DMS 273 (cell line): ENCODE results near the gene MYH7B.
A peak's percentile ranks its signal among the peaks of the same experiment; 100 is the strongest.

Experiments used
- DNase-seq: peaks from one replicate; lab custom pipeline; 2025; ENCODE audit not compliant: unreplicated experiment; lab: John Stamatoyannopoulos, UW

MYH7B gene

GRCh38 chr20:34955231-34956040 lies at the start of gene MYH7B, which contains the start of gene GSS:
Gene MYH7B (plus strand): TSS chr20:34955868. CDS start chr20:34978006, 22,138 bp downstream.
Gene GSS (minus strand): TSS chr20:34955806. CDS start chr20:34951852, 3,954 bp downstream.
- peak; percentile 99 for DNase-seq

GRCh38 chr20:34907616-34908469 lies 47.8 kb upstream of the MYH7B start:
- peak; percentile 75 for DNase-seq

DNA sequence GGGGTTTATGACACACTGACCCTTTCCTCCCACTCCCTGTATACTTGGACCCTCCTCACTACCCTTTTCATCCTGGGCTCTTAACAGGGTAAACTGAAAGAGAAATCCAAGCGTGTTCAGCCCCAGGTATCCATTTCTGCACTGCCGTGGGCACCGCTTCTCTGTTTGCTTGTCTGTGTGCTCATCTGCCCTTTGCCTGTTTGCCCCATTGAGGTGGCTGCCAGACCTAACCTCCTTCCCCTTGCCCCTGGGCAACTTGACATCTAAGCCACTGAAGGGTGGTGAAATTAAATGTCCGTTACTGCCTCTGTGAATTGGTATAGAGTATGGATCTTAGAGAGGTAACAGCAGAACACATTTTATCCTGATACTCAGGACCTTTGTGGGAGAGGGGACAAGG lies 40.5 kb upstream of the MYH7B start:
- DNase-seq: no peak

GRCh38 chr20:34915749-34916455 lies 39.8 kb upstream of the MYH7B start:
- no peak for DNase-seq

- DNase-seq: no peak
Measured at GRCh38 chr20:34916774-34917354, 38.8 kb upstream of the MYH7B start.

DNA sequence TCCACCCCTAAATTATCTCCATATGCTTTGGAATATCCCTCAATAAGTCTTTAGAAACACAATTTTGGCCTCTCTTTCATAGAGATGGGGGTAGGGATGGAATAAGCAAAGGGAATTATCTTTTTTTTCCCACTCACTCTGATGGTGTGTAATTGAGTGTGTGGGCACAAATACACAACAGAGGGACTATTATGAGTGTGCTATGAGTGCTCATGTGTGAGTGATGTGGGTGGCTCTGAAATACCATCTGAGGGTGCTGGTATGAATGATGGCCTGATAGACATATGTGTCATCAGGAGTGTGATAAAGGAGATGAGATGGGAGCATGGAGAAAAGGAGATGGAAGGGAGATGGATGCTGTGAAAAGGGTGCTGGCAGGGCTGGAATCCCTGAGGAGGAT lies 35.6 kb upstream of the MYH7B start:
- DNase-seq: no peak

- DNase-seq: no peak
Measured at GRCh38 chr20:34921436-34921835, 34.2 kb upstream of the MYH7B start.

GRCh38 chr20:34922654-34923381 lies 32.9 kb upstream of the MYH7B start:
- DNase-seq: no peak

DNA sequence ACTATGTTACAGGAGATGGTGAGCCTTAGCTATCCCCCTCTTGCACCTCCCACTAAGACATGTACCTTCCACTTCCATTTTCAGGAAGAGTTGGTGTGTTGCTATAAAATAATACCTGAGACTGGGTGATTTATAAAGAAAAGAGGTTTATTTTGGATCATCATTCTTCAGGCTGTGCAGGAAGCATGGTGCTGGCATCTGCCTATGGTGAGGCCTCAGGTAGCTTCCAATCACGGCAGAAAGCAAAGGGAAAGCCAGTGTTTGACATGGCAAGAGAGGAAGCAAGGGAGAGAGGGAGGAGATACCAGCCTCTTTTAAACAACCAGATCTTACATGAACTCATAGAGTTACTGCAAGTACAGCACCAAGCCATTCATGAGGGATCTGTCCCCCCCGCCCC lies 32.3 kb upstream of the MYH7B start:
- DNase-seq: no peak

GRCh38 chr20:34925341-34925740 lies 30.3 kb upstream of the MYH7B start:
- no peak for DNase-seq

GRCh38 chr20:34925981-34926380 lies 29.7 kb upstream of the MYH7B start:
- DNase-seq: no peak

DNA sequence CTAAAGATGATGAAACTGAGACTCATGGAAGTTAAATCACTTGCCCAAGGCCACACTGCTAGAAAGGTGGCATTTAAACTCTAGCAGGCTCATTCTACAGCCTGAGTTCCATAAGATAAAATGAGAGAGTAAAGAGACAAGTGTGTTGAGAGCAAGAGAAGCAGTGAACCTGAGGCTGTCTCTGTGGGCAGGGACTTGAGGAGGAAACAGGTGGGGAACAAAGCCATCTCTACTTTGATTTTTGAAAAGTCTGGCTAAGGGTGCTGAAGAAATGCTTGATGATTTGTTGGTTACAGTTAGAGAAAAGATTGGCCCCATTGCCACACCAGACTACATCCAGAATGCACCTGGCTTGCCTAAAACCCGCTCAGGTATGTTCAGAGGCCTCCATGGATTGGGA lies 29.1 kb upstream of the MYH7B start:
- no peak for DNase-seq

DNA sequence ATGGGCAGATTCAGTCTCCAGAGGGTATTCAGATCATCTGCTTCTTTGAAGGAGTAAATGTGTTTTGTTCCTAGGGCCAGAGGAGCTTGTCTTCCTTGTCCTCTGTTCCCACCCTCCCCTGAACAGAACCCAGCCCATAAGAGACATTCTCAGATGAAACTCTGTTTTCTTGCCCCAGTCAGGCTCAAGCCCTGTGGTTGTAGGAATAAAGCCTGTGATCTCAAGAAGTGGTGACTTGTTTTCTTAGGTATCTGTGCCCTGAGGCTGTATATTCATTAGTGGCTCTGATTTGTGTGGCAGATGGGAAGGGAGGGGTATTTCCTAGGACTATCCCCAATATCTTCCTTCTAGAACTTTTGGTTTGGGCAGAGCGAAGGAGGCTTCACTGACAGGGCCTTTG lies 27.9 kb upstream of the MYH7B start:
- DNase-seq: no peak

DNA sequence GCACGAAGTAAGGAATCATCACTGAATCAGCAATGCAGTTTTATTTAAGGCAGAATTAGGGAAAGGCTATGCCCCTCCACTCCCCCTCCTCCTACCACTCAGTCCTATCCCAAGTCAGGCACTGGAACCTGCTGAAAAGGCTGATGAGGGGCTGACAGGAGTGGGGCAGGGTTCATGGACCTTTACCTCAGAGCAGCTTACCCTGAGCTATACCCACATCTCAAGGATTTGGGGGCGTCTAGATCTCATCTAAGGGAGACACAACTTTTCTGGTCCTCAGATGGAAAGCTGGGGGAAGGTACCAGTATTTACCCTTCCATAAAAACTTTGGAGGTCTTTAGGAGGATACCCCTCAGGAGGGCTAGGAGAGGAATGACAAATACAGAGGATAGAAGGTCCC lies 27.3 kb upstream of the MYH7B start:
- no peak for DNase-seq

DNA sequence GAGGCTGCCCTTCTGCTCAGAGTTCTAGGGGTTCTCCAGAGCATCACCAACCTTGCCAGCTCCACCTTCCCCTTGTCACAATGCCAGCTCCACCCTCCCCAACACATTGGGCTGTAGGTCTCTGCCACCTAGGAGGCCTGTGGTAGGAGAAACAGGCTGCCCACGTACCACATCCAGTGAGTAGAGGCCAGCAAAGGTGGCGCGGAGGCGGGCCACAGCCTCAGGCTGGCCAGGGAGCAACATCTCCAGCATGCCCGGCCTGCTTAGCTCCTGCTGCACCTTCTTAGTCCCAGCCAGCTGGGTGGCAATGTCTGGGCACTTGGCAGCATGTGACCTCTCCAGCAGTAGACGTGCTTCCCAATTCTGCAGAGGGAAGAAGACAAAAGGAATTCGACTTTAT lies 23.9 kb upstream of the MYH7B start:
- DNase-seq: no peak

- DNase-seq: peak; percentile 99
Measured at GRCh38 chr20:34938466-34939163, 17.1 kb upstream of the MYH7B start.

DNA sequence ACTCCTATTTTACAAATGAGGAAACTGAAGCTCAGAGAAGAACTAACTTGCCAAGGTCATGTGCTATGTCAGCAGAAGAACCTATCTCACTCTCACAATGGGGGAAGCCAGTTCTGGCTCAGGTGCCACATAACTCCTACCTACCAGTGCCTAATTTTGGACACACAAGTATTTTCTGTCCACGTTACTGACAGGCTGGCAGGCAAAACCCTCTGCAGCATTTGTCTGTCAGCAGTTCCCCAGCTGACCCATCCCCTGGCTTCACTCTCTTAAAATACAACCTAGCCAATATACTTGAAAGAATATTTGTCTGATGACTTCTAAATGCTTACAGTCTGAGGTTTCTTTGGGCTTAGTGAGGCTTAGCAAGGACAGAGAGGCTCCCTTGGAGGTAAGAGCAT lies 15.6 kb upstream of the MYH7B start:
- no peak for DNase-seq

DNA sequence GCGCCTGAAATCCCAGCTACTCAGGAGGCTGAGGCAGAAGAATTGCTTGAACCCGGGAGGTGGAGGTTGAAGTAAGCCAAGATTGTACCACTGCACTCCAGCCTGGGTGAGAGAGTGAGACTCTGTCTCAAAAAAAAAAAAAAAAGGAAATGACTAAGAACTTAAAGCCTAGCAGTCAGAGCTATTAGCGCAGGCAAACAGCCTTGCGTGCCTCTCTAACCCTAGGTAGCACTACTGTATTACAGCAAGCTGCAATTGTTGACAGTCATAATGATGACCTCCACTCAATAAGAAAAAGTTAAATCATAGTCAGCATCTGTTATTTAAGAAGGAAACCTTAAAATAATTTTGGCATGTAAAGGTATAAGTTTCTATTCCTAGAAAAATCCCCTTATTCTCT lies 14.4 kb upstream of the MYH7B start:
- no peak for DNase-seq

DNA sequence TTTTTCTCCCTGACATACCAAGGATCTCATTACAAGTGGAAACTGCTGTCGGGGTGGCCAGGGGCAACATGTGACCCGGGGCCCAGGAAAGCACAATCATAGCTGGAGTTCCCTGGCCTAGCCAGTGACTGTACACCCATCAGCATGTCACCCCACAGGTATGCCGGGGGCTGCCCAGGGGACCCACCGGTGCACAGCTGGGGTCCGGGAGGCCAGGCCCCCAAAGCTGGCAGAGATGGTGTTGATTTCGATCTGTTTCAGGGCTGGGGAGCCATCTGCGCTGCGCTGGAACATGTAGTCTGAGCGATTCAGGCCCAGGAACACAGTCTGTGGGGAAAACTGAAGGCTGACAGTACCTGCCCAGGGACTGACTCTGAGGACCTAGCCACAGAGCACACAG lies 13.4 kb upstream of the MYH7B start:
- DNase-seq: no peak
